Stimulated activated CD4-positive, alpha-beta T cell treated with anti-CD3 and anti-CD28 coated beads, Interleukin-1b, Interleukin-23, amount 100 ng/mL, for 24 hours (primary cell): ENCODE results near the gene SEC14L2.

Experiments used
- DNase-seq, 4 experiments: peaks; one replicate each; pipeline ENCODE4 v3.0.0-alpha.2; 2020; ENCODE audit warnings: low read depth in 4 of 4, low spot score in 1 of 4

The SEC14L2 gene

GRCh38 chr22:30404307-30404706 lies 7.5 kb downstream of the SEC14L2 start:
- DNase-seq = no peak

- DNase-seq = no peak
Observed at GRCh38 chr22:30405731-30406130, 8.9 kb downstream of the SEC14L2 start.

- DNase-seq = no peak
Observed at GRCh38 chr22:30406400-30406799, 9.6 kb downstream of the SEC14L2 start.

GRCh38 chr22:30408388-30409102 lies 11.7 kb downstream of the SEC14L2 start:
- no peak for DNase-seq

- no peak for DNase-seq
Observed at GRCh38 chr22:30411780-30412179, 15.0 kb downstream of the SEC14L2 start.

GRCh38 chr22:30413001-30413400 lies 16.2 kb downstream of the SEC14L2 start:
- no peak for DNase-seq

- DNase-seq = no peak
Observed at GRCh38 chr22:30413745-30414524, 17.1 kb downstream of the SEC14L2 start.

GRCh38 chr22:30414525-30415047 lies 17.8 kb downstream of the SEC14L2 start:
- no peak for DNase-seq

GRCh38 chr22:30416403-30416802 lies 19.6 kb downstream of the SEC14L2 start:
- no peak for DNase-seq

- DNase-seq = no peak
Observed at GRCh38 chr22:30416837-30417236, 20.0 kb downstream of the SEC14L2 start.

- DNase-seq = no peak
Observed at GRCh38 chr22:30420347-30421125, 23.7 kb downstream of the SEC14L2 start.

GRCh38 chr22:30421695-30422480 lies 25.1 kb downstream of the SEC14L2 start:
- no peak for DNase-seq

- DNase-seq = peak in 1 of 4 experiments; percentile 45
Observed at GRCh38 chr22:30422481-30423300, 25.9 kb downstream of the SEC14L2 start.

GRCh38 chr22:30423301-30423958 lies 26.6 kb downstream of the SEC14L2 start:
- peak in 2 of 4 experiments; percentile 23 to 25 for DNase-seq

- DNase-seq = peak; percentile 87 to 97 (median 96)
Observed at GRCh38 chr22:30423959-30424533, 27.2 kb downstream of the SEC14L2 start.

- no peak for DNase-seq
Observed at GRCh38 chr22:30424534-30425326, 27.9 kb downstream of the SEC14L2 start.

GRCh38 chr22:30425327-30425615 lies 28.5 kb downstream of the SEC14L2 start:
- DNase-seq = no peak
